Mucosa of rectum (tissue), 2 donors: Measurements from ENCODE around the gene MYH6.
A peak's percentile ranks its signal among the peaks of the same experiment; 100 is the strongest.

ENCODE experiments used
- H3K27ac ChIP-seq, 2 donors: one replicate each; pipeline ENCODE4 v1.7.0; 2013; ENCODE audit warnings: inconsistent platforms in 2 of 2, low read depth in 2 of 2, low read length in 2 of 2
- H3K27me3 ChIP-seq, 2 donors: one replicate each; pipeline ENCODE4 v1.7.0; 2013; ENCODE audit warnings: low read length in 2 of 2; ENCODE audit not compliant: control insufficient read depth in 2 of 2, insufficient read depth in 2 of 2
- H3K36me3 ChIP-seq, 2 donors: one replicate each; pipeline ENCODE4 v1.7.0; 2013; ENCODE audit warnings: low read length in 2 of 2; ENCODE audit not compliant: control insufficient read depth in 2 of 2, insufficient read depth in 2 of 2
- H3K4me1 ChIP-seq, 2 donors: one replicate each; pipeline ENCODE4 v1.7.0; 2013; ENCODE audit warnings: low read length in 2 of 2, mild to moderate bottlenecking in 1 of 2; ENCODE audit not compliant: control insufficient read depth in 2 of 2, insufficient read depth in 2 of 2
- H3K4me3 ChIP-seq, 2 donors: one replicate each; pipeline ENCODE4 v1.7.0; 2013; ENCODE audit warnings: low read length in 2 of 2
- H3K9ac ChIP-seq, 2 donors: one replicate each; pipeline ENCODE4 v1.7.0; 2013; ENCODE audit warnings: low read length in 2 of 2, low read depth in 1 of 2, mild to moderate bottlenecking in 1 of 2
- H3K9me3 ChIP-seq, 2 donors: one replicate each; pipeline ENCODE4 v1.7.0; 2013; ENCODE audit warnings: low read length in 2 of 2; ENCODE audit not compliant: control insufficient read depth in 2 of 2
- donor health status: healthy.
- donor health status: Normal muscosa, but diverticular disease.

The MYH6 gene

GRCh38 chr14:23358553-23359166 lies 49.4 kb downstream of the MYH6 start:
- no peaks in the 10 kb centered on the region for H3K4me1 ChIP-seq
- no peak overlapping the region for H3K9ac ChIP-seq
- H3K4me3 ChIP-seq: no peak overlapping the region
- H3K36me3 ChIP-seq: no peaks in the 10 kb centered on the region
- H3K27me3 ChIP-seq: peaks cover 2 to 13% of the 10 kb centered on the region in 2 donors
- no peak overlapping the region for H3K27ac ChIP-seq
- no peaks in the 10 kb centered on the region for H3K9me3 ChIP-seq

GRCh38 chr14:23358042-23358441 lies 50.0 kb downstream of the MYH6 start:
- Histone ChIP-seq H3K4me1 (peaks cover 0 to 1% of the 10 kb centered on the region in 2 donors), H3K9me3 (no peaks in the 10 kb centered on the region), H3K9ac (no peak overlapping the region), H3K27me3 (peaks cover 8 to 18% of the 10 kb centered on the region in 2 donors), H3K4me3 (no peak overlapping the region), H3K36me3 (no peaks in the 10 kb centered on the region), H3K27ac (no peak overlapping the region)

- no peak overlapping the region for H3K4me3 ChIP-seq
- H3K27me3 ChIP-seq: peaks cover 9 to 26% of the 10 kb centered on the region in 2 donors
- H3K27ac ChIP-seq: no peak overlapping the region
- H3K36me3 ChIP-seq: no peaks in the 10 kb centered on the region
- peaks cover 0 to 3% of the 10 kb centered on the region in 2 donors for H3K4me1 ChIP-seq
- no peaks in the 10 kb centered on the region for H3K9me3 ChIP-seq
- H3K9ac ChIP-seq: no peak overlapping the region
Observed at GRCh38 chr14:23357261-23357660, 50.8 kb downstream of the MYH6 start.

GRCh38 chr14:23356662-23357061 lies 51.4 kb downstream of the MYH6 start:
- Histone ChIP-seq H3K4me1 (peaks cover 3% of the 10 kb centered on the region in 2 donors), H3K27me3 (peaks cover 10 to 31% of the 10 kb centered on the region in 2 donors), H3K9me3 (no peaks in the 10 kb centered on the region), H3K4me3 (no peak overlapping the region), H3K9ac (no peak overlapping the region), H3K36me3 (no peaks in the 10 kb centered on the region), H3K27ac (no peak overlapping the region)

GRCh38 chr14:23355871-23356435 lies 52.1 kb downstream of the MYH6 start:
- H3K9ac ChIP-seq: no peak overlapping the region
- H3K4me3 ChIP-seq: no peak overlapping the region
- no peaks in the 10 kb centered on the region for H3K36me3 ChIP-seq
- H3K4me1 ChIP-seq: peaks cover 3% of the 10 kb centered on the region in 2 donors
- no peak overlapping the region for H3K27ac ChIP-seq
- H3K27me3 ChIP-seq: peaks cover 16 to 38% of the 10 kb centered on the region in 2 donors
- no peaks in the 10 kb centered on the region for H3K9me3 ChIP-seq

- H3K9ac ChIP-seq: no peak overlapping the region
- no peak overlapping the region for H3K27ac ChIP-seq
- H3K4me1 ChIP-seq: peaks cover 3% of the 10 kb centered on the region in 2 donors
- H3K27me3 ChIP-seq: peaks cover 16 to 45% of the 10 kb centered on the region in 2 donors
- no peak overlapping the region for H3K4me3 ChIP-seq
- no peaks in the 10 kb centered on the region for H3K9me3 ChIP-seq
- H3K36me3 ChIP-seq: no peaks in the 10 kb centered on the region
Observed at GRCh38 chr14:23354990-23355389, 53.1 kb downstream of the MYH6 start.

GRCh38 chr14:23353433-23353780 lies 54.7 kb downstream of the MYH6 start:
- Histone ChIP-seq H3K4me1 (peaks cover 3% of the 10 kb centered on the region in 2 donors), H3K27ac (no peak overlapping the region), H3K27me3 (peaks cover 16 to 45% of the 10 kb centered on the region in 2 donors), H3K9me3 (no peaks in the 10 kb centered on the region), H3K4me3 (no peak overlapping the region), H3K9ac (no peak overlapping the region), H3K36me3 (no peaks in the 10 kb centered on the region)

GRCh38 chr14:23352506-23353432 lies 55.3 kb downstream of the MYH6 start, which contains the start of gene SLC22A17:
TSS of gene SLC22A17 (minus strand) at chr14:23352887.
- H3K27me3 ChIP-seq: peaks cover 16 to 45% of the 10 kb centered on the region in 2 donors
- peaks cover 3% of the 10 kb centered on the region in 2 donors for H3K4me1 ChIP-seq
- peak within 1 kb of the TSS in 1 of 2 donors; percentile 41 for H3K9ac ChIP-seq
- H3K36me3 ChIP-seq: no peaks in the 10 kb centered on the region
- peak within 1 kb of the TSS; percentile 56 to 60 for H3K4me3 ChIP-seq
- H3K9me3 ChIP-seq: no peaks in the 10 kb centered on the region
- peak within 1 kb of the TSS in 1 of 2 donors; percentile 18 for H3K27ac ChIP-seq

- peaks cover 3% of the 10 kb centered on the region in 2 donors for H3K4me1 ChIP-seq
- peaks cover 16 to 45% of the 10 kb centered on the region in 2 donors for H3K27me3 ChIP-seq
- no peaks in the 10 kb centered on the region for H3K36me3 ChIP-seq
- no peaks in the 10 kb centered on the region for H3K9me3 ChIP-seq
- H3K9ac ChIP-seq: no peak overlapping the region
- H3K27ac ChIP-seq: no peak overlapping the region
- peak overlapping the region; percentile 56 to 60 for H3K4me3 ChIP-seq
Observed at GRCh38 chr14:23351681-23352505, 56.2 kb downstream of the MYH6 start.
